HG03060 (cell line): ENCODE data around the gene PRTG.

Experiments
- ATAC-seq: cut with Tn5 transposase; IDR thresholded peaks from one replicate; pipeline ENCODE4 v1.9.1; 2021; ENCODE audit warnings: low read depth, moderate number of reproducible peaks; ENCODE audit not compliant: unreplicated experiment

PRTG gene

GRCh38 chr15:55576943-55577342 lies 166.0 kb downstream of the PRTG start:
- no peak for ATAC-seq

GRCh38 chr15:55574096-55574495 lies 168.9 kb downstream of the PRTG start:
- ATAC-seq = no peak

- ATAC-seq = no peak
Observed at GRCh38 chr15:55573224-55573623, 169.7 kb downstream of the PRTG start.

GRCh38 chr15:55564347-55565145 lies 178.4 kb downstream of the PRTG start:
- no peak for ATAC-seq

GRCh38 chr15:55562601-55563000 lies 180.4 kb downstream of the PRTG start:
- ATAC-seq = no peak
